ENCODE results near the gene COL24A1.
"Not testable (repeated sequence)": the region's sequence is repeated elsewhere in the genome, so short reads cannot be mapped to it uniquely, and the experiment has no call there.

Gene COL24A1

GRCh38 chr1:85976516-85977205 lies 179.9 kb downstream of the COL24A1 start:
- DNase-seq: no peak

- no peak for DNase-seq
These were observed 180.6 kb downstream of the COL24A1 start for GRCh38 chr1:85975912-85976371.

DNA sequence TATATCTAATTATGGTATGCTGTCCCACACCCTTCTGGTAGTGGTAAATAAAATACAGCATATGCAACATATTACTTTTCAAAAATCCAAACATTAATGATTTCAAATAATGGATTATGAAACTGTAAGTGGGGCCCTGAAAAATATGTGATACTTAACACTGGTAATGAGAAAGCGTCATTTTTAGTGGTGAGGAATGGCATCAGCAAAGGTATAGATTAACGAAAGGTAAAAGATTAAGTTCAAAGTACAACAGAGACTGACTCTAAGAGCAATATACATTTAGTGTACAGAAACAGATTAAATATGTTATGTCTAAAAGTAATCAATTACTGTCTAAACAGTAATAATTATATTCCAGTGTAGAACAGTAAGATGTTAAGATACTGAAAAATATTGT lies 194.1 kb downstream of the COL24A1 start:
- no peak for DNase-seq

DNA sequence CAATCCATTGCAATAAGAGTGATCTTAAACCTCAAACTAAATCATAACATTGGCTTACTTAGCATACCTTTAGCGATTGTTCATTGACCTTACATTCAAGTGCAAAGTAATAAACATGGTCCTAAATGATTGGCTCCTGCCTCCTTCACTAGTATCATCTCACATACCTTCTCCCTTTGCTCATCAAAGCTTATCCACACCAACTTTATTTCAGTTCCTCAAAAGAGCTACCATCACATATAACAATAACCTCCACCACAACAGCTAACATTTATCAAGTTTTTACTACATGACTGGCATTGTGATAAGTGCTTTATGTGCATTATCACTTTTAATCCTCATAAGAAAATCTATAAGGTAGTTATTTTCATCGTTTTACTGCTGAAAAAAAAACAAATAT lies 198.8 kb downstream of the COL24A1 start:
- no peak for DNase-seq

DNA sequence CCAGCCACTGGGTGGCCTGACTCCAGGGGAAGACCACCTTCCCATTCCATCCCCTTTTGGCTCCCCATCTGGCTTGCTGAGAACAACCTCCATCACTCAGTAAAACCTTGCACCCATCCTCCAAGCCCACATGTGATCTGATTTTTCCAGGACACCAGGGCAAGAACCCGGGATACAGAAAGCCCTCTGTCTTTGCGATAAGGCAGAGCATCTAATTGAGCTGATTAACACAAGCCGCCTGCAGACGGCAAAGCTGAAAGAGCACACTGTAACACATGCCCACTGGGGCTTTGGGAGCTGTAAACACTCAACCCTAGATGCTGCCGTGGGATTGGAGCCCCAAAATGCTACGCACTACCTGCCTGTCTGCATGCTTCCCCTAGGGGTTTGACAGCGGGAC lies 201.4 kb downstream of the COL24A1 start:
- DNase-seq: not testable (repeated sequence)

DNA sequence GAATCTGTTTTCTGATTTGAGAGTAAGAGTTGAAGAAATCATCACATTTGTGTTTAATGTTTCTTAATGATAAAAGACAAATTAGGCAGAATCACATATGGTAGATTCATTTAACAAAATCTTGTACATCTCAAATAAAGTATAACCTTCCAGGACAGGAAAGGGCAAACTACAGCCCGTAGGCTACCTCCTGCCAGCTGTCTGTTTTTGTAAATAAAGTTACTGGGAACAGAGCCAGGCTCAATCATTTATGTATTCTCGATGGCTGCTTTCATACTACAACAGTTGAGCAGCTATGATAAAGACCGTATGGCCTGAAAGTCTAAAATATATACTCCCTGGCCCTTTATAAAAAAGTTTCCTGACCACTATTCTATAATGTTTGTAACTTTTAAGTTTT lies 204.1 kb downstream of the COL24A1 start:
- DNase-seq: no peak

DNA sequence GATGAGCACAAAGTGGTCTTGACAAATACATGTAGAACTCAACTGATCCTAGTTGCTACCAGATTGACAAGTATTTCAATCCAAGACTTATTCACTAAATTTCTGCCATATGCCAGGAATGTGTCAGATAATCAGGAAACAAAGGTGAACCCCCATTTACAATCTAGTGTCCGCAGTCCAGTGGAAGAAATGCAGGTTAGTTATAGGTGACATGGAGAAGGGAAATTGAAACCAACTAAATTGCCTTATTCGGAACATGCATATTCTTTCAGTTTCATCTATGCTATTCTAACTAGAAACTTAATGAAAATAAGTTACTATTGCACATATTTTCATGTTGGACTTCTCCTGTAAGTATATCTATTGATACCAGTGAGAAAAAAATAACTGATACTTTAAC lies 209.4 kb downstream of the COL24A1 start:
- no peak for DNase-seq

DNA sequence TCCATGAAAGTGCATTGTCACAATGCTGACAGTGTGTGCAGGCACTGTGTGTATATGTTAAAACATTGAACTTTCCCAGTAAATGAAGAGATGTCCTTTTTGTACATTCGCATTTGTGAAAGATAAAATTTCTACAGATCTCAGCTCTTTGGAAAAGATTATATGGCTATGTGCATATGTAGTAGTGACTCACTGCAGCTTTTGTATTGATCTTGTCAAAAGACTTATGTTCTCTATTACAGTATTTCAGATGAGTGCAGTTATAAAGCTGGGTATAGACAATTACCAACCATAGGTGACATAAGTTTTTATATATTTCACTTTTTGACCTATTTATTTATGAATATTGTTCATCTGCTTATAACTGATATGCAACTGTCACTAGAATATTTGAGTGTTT lies 212.6 kb downstream of the COL24A1 start:
- DNase-seq: no peak

DNA sequence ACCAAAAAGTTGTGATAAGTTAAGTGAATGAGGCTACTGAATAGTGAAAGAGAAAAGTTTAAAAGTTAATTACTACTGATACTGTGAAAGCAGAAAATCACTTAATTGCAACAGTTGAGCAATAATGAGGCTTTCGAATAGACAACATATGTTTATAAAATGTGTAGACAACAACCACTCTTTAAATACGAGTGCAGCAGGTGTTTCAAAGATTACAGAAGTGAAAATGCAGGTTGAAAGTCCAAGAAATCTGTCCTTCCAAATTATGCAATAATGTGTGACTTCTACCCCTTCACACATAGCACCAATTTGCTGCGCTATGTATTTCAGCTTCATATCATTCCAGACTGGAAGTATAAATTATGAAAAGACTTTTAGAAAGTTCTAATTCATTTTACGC lies 213.0 kb downstream of the COL24A1 start:
- no peak for DNase-seq

GRCh38 chr1:85940656-85941306 lies 215.8 kb downstream of the COL24A1 start:
- no peak for DNase-seq

GRCh38 chr1:85938829-85939228 lies 217.7 kb downstream of the COL24A1 start:
- no peak for DNase-seq

- no peak for DNase-seq
These were observed 220.1 kb downstream of the COL24A1 start for GRCh38 chr1:85936470-85936869.

GRCh38 chr1:85936057-85936456 lies 220.5 kb downstream of the COL24A1 start:
- DNase-seq: no peak

GRCh38 chr1:85935234-85935633 lies 221.3 kb downstream of the COL24A1 start:
- no peak for DNase-seq

- no peak for DNase-seq
These were observed 222.1 kb downstream of the COL24A1 start for GRCh38 chr1:85934516-85934915.

DNA sequence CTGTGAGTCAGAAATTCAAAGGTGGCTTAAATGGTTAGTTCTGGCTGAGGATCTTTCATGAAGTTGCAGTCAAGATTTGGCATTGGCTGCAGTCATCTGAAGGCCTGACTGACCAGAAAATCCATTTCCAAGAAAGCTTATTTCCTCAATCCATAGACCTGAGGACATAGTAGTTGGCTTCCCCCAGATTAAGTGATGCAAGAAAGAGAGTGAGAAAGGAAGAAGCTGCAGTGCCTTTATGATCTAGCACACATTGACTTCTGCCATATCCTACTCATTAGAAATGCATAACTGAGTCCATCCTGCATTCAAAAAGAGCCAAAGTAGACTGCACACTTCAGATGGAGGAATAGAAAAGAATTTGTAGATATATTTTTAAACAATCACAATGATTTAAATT lies 222.6 kb downstream of the COL24A1 start:
- no peak for DNase-seq

- no peak for DNase-seq
These were observed 244.8 kb downstream of the COL24A1 start for GRCh38 chr1:85911742-85912141.

DNA sequence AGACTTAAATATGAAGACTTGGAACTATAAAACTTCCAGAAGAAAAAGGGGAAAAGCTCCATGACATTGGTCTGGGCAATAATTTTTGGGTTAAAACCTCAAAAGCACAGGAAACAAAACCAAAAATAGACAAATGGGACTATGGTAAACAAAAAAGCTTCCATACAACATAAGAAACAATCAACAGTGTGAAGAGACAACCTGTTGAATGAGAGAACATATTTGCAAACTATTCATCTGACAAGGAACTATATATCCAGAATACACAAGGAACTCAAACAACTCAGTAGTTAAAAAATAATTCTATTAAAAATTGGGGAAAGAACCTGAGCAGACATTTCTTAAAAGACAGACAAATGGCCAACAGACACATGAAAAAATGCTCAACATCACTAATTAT lies 255.7 kb downstream of the COL24A1 start:
- DNase-seq: no peak

DNA sequence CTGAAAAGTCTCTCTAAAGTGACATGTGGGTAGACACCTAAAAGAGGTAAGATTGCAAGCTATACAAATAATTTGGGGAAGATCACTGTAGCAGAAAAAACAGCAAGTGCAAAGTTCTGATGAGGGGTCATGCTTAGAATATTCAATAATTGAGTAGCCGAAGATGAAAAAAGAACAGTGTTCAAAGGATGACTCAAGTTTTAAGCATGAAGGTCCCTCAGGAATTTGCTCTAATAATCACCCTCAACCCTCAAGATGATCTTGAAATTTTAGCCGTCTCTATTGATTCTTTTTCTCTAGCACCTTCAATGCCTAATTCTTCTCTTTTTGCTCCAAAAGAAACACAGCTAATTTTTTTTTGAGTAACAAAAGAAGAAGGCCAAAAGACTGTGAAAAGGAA lies 257.7 kb downstream of the COL24A1 start:
- no peak for DNase-seq

DNA sequence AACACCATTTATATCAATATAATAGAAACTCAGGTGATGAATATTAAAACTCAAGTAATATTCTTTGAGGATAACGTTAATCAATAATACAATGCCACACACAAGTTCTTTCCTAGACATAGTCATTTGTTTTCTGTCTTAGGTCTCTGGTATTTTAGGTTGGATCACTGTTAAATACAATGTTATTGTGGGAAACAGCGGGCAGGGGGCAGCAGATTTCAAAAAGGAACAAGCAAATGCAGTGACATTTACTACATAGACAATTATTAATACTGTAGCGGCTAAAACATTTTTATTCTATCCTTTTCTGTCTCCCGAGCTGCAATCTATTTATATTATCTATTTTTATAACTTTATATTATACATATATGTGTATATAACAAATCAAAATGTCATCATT lies 261.9 kb downstream of the COL24A1 start:
- DNase-seq: no peak

GRCh38 chr1:85892366-85892765 lies 264.2 kb downstream of the COL24A1 start:
- DNase-seq: no peak

- no peak for DNase-seq
These were observed 266.7 kb downstream of the COL24A1 start for GRCh38 chr1:85889870-85890269.

DNA sequence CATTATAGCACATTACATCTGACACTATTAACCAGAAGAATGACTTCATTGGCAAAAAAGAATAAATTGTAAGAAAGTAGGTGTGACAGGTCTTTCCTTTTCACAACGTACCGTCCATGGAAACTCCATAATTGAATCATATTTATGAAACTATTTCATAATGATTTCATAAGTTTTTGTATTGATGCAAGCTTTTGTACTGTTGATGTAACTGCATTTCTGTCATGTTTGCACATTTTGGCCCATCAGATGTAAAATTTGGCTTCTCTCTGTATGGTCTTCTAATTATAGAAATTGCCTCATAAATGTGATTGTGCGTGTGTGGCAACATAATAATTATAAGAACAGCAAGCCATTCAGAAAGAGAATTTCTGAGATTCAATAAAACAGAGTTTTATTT lies 267.7 kb downstream of the COL24A1 start:
- no peak for DNase-seq

- DNase-seq: no peak
These were observed 272.1 kb downstream of the COL24A1 start for GRCh38 chr1:85884372-85885035.
